HG03097 (cell line): ENCODE data around the gene TNFRSF1B.
"Not testable (repeated sequence)": the region's sequence is repeated elsewhere in the genome, so short reads cannot be mapped to it uniquely, and the experiment has no call there.

Experiments used
- ATAC-seq: cut with Tn5 transposase; IDR thresholded peaks from one replicate; pipeline ENCODE4 v1.9.1; 2021; ENCODE audit not compliant: unreplicated experiment, low FRiP score

TNFRSF1B gene

GRCh38 chr1:12208764-12209494 is 42.1 kb downstream of the TNFRSF1B start:
- no peak for ATAC-seq

- ATAC-seq: no peak
These were observed 42.7 kb downstream of the TNFRSF1B start for GRCh38 chr1:12209495-12209832.

GRCh38 chr1:12215118-12215961 is 48.5 kb downstream of the TNFRSF1B start:
- ATAC-seq: no peak

GRCh38 chr1:12219800-12220199 is 53.0 kb downstream of the TNFRSF1B start:
- no peak for ATAC-seq

GRCh38 chr1:12220890-12221289 is 54.1 kb downstream of the TNFRSF1B start:
- ATAC-seq: no peak

- ATAC-seq: not testable (repeated sequence)
These were observed 55.9 kb downstream of the TNFRSF1B start for GRCh38 chr1:12222700-12223099.

GRCh38 chr1:12224092-12224491 is 57.3 kb downstream of the TNFRSF1B start:
- not testable (repeated sequence) for ATAC-seq

GRCh38 chr1:12228979-12229378 is 62.2 kb downstream of the TNFRSF1B start:
- no peak for ATAC-seq

- no peak for ATAC-seq
These were observed 62.6 kb downstream of the TNFRSF1B start for GRCh38 chr1:12229386-12229834.

- ATAC-seq: peak; percentile 80
These were observed 63.2 kb downstream of the TNFRSF1B start, which contains the start of gene VPS13D for GRCh38 chr1:12229835-12230548. Gene VPS13D (plus strand): TSS chr1:12230030. CDS start chr1:12234267, 4,237 bp downstream.

- no peak for ATAC-seq
These were observed 63.9 kb downstream of the TNFRSF1B start for GRCh38 chr1:12230549-12231275.

GRCh38 chr1:12231276-12231595 is 64.4 kb downstream of the TNFRSF1B start:
- ATAC-seq: no peak

- no peak for ATAC-seq
These were observed 65.4 kb downstream of the TNFRSF1B start for GRCh38 chr1:12232221-12232620.

- no peak for ATAC-seq
These were observed 77.3 kb downstream of the TNFRSF1B start for GRCh38 chr1:12244078-12244477.

GRCh38 chr1:12244585-12244984 is 77.8 kb downstream of the TNFRSF1B start:
- no peak for ATAC-seq

- no peak for ATAC-seq
These were observed 78.3 kb downstream of the TNFRSF1B start for GRCh38 chr1:12245116-12245515.

- no peak for ATAC-seq
These were observed 78.9 kb downstream of the TNFRSF1B start for GRCh38 chr1:12245733-12246132.

GRCh38 chr1:12246584-12246983 is 79.8 kb downstream of the TNFRSF1B start:
- ATAC-seq: no peak

GRCh38 chr1:12249181-12249580 is 82.4 kb downstream of the TNFRSF1B start:
- no peak for ATAC-seq

- no peak for ATAC-seq
These were observed 83.0 kb downstream of the TNFRSF1B start for GRCh38 chr1:12249748-12250147.

GRCh38 chr1:12251442-12251841 is 84.7 kb downstream of the TNFRSF1B start:
- ATAC-seq: no peak
